Hematopoietic multipotent progenitor cell treated with erythropoietin and hydrocortisone succinate and interleukin-3 and kit ligand, for 15 days (in vitro differentiated cells): Measurements from ENCODE around the gene NEIL3.

Experiments
- DNase-seq: peaks from one replicate; pipeline ENCODE4 v3.0.0-alpha.2; 2015; ENCODE audit warnings: low spot score

Gene NEIL3, protein sequence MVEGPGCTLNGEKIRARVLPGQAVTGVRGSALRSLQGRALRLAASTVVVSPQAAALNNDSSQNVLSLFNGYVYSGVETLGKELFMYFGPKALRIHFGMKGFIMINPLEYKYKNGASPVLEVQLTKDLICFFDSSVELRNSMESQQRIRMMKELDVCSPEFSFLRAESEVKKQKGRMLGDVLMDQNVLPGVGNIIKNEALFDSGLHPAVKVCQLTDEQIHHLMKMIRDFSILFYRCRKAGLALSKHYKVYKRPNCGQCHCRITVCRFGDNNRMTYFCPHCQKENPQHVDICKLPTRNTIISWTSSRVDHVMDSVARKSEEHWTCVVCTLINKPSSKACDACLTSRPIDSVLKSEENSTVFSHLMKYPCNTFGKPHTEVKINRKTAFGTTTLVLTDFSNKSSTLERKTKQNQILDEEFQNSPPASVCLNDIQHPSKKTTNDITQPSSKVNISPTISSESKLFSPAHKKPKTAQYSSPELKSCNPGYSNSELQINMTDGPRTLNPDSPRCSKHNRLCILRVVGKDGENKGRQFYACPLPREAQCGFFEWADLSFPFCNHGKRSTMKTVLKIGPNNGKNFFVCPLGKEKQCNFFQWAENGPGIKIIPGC

DNA sequence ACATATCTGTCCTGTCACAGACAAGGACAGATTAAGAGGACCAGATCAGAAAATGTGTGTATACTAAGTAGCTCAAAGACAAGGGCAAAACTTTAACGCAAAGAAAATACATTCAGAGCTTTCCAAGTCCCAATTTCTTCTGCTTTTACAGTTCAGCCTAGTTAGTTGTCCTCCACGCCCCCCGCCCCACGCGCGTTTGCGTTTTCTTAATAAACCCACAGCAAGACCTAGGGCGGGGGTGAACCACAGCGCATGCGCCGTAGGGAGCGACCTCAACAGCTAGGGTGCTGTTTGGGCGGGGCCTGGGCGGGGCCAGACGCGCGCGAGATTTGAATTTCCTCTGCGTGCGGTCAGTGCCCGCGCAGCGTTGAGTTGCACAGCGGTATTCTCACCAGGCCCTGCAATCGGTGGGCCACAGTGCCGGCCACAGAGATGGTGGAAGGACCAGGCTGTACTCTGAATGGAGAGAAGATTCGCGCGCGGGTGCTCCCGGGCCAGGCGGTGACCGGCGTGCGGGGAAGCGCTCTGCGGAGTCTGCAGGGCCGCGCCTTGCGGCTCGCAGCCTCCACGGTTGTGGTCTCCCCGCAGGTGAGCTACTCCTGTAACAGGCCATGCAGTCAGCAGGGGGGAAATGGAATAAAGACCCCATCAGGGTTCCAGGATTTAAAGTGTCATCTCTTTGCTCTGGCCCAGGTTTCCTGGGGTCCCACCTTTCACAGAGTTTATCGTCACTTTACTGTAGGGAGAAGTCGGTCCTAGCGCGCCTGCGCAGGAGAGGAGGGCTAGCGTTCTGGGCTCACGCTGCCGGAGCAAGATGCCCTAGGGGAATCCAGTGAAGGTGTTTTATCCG, at the start of gene NEIL3:
Gene NEIL3 (plus strand): TSS at position 353 of the 850 bp plus-strand sequence. CDS start 80 bp downstream, at position 433.
- DNase-seq = peak; percentile 93

DNA sequence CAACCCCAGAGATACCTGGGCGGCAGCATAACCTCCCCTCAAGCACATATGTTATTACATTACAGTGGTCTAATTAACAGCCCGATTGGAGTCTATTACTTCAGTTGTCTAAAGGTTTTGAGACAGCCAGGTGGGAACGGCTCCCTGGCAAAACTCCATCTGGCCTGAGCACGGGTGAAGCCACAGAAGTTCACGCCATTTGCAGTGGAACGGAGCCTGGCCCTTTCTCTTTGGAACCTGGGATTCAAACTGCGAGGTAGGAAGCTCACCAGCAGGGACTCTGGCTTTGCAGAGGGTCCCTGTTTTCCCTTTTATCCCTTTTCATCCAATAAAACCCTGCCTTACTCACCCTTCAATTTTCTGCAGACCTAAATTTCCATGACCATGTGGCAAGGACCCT, 45.9 kb upstream of the NEIL3 start:
- DNase-seq = no peak

DNA sequence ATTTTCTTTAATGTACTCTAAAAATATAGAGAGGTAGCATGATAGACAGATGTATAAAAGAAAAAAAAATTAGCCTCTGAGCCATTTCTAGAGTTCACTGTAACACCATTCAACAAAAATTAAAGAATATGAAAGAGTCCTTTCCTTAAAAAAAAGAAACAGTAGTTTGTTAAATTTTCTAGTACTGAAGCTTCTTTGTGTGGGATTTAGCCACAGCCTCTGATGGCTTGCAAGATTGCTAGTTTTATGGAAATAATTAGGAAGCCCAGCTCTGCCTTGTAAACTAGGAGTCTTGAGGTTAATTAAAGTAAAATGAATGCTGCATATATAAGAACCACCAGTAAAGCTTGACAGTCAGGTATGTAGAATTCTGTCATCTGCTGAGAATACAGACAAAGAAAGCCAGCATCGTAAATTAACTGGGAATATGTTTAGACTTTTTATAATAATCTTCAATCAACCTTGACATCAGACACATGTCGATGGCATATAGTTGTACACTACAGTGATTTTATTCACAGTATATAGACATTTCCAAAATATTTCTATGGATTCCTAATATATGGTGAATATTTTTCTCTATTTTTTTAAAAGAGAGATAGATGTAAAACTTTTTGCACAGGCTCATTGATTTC, 44.8 kb upstream of the NEIL3 start:
- DNase-seq = no peak

DNA sequence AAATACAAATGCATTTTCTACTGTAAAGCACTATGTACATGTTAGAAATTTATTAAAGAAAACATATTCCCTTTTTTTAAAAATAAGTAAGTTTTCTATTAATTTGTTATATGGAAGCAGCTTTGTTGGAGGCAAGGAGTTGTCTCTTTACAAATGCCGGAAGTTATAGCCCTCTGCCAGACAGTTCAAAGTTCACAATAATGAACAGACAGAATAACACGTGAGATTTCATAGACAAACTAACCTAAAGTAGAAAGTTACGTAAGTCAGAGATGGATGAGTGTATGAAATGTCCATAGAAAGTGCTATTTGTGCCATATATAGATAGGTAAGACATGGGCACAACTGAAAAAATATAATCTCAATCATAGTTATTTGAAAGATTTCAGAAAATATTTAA, 43.9 kb upstream of the NEIL3 start:
- DNase-seq = no peak

DNA sequence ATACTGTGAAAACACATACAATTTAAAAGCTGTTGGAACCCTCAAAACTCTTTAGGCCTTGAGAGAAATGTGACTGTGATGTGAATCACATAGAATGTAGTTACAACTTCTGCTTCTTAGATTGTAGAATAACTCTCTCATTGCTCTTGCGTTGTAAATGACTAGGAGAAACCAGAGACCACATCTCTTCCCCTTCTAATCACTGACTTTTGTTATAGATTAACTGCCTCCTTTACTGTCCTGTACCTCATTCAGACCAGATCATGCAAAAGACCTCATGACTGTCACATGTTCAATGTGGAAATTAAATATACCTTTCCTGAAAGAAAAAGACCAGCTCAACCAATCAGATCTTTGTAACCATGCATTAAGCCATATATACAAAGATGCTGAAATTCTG, 43.2 kb upstream of the NEIL3 start:
- DNase-seq = no peak

DNA sequence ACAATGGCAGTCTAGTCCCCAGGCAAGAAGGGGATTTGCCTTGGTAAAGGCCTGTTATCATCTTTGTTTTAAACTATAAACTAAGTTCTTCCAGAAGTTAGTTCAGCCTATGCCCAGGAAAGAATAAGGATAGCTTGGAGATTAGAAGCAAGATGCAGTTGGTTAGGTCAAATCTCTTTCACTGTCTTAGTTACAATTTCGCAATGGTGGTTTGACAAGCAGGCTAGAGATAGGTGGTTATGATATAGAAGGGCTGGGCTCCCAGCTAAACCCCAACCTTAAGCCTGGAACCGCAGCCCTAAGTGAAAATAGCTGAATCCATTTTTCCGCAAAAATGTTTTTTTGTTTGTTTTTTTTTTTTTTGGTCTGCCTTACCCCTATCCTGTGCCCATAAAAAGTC, 41.8 kb upstream of the NEIL3 start:
- DNase-seq = no peak

DNA sequence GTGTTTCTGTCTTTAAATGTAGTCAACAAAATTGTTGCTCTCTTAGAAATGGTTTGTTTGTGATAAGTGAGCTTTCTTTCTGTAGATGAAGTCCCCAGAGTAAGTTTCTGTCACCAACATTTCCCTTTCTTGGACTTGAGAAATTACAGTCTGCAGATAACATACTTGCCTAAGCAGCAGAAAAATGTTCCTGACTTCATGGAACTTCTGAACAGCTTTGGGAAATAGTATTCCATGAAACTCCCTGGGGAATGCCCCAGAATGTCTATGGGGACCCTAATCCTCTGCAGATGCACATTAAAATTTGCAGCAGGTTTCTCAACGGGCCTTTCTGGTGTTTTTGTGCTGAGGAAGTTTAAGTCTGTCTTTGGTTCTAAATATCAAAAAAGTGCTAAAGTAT, 38.6 kb upstream of the NEIL3 start:
- DNase-seq = no peak

DNA sequence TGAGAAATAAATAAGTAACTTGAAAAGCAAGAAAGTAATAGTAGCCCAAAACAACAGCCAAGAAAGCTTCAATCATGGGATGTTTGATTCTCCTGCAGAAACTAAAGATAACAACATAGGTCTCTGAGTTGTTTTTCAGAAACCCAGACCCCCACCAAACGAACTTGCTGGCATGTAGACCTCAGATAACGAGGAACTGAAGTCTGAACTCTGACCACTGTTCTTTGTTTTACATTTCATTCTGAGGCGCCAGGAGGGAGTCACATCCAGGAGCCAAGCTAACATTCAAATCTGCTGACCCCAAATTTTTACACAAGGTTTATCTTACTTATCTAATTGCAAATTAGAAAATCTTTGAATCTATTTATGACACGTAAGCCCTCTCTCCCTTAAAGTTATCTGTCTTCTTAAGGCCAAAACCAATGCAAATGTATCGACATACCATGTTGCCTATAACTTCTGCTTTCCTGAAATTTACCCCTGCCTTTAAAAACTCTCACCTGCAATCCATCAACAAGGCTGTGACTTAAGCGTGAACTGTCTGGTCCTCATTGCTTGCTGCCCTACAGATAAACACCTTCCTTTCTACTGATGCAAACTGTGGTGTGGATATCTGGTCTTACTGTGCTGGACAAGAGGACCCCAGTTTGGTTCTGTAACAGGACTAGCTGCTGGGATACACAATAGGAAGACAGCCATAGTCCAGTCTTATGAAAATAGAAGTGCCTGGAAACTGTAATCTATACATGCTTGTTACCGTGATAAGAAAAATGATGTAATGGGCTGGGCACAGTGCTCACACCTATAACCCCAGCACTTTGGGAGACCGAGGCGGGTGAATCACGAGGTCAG, 37.5 kb upstream of the NEIL3 start:
- DNase-seq = no peak

DNA sequence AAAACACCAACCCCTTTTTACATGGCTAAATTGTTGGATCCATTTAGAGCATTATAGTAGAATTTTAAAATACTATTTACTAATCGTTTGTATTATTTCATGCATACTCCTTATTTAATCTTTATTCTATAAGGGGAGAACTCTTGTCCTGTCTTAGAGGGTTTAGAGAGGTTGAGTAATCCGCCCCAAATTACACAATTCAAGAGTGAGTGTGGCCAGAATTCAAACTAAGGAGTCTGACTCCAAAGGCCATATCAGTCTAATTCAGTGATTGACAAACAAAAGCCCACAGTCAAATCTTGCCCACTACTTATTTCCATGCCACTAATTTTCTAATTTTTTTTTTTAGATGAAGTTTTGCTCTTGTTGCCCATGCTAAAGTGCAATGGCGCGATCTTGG, 33.7 kb upstream of the NEIL3 start:
- DNase-seq = no peak

DNA sequence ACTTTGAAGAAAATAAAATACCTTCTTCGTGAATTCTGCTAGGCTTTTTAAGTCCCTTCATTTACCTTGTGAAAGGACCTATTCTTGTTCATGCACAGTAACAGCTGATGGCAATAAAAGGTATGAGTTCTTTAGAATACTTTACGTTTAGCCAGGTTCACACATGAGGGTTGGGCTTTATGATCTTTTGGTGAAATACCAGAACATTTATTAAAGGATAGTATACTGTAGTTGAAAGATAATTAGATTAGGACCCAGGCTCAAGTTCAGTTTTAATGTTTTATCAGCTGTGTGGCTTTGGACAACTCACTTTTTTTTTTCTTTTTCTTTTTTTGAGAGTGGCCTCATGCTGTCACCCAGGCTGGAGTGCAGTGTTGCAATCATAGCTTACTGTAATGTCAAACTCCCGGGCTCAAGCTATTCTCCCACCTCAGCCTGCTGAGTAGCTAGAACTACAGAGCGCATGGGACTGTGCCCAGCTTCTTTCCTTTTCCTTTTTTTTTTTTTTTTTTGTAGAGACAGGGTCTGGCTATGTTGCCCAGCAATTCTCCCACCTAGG, 28.2 kb upstream of the NEIL3 start:
- no peak for DNase-seq

DNA sequence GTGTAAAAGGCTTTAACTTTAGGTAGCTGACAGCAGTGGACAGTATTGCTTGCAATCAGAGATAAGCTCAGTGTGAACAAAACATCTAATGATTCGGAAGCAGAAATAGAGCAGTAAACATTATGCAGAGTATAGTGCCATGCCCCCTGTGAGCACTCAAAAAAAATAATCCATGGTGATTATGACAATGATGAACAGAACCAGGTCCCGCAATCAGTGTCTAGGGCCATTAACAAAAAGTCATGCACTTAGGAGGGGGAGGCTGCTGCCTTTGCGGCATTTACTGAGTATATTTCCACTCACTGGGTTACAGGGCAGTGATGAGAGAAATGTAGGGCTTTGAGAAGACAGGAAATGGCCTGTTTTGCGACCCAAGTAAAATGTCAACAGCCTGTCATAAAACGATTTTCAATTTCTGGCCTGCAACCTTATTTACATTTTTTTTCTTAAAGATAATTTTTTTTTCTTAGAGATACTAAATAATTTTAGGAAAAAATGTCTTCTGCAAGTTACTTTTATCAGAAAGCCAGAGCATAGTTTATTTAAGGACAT, 27.3 kb upstream of the NEIL3 start:
- no peak for DNase-seq

DNA sequence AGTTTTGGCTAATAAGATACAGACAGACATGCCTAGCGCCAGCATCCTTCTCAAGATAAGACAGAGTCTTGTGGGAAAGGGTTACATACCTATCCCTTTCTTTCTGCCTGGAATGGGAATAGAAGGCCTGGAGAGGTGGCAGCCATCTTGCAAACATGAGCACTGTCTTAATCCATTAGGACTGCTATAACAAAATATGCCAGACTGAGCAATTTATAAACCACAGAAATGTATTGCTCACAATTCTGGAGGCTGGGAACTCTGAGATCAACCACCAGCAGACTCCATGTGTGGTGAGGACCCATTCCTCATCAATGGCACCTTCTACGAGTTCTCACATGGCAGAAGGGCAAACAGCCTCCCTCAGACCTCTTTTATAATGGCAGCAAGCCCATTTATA, 26.5 kb upstream of the NEIL3 start:
- no peak for DNase-seq

DNA sequence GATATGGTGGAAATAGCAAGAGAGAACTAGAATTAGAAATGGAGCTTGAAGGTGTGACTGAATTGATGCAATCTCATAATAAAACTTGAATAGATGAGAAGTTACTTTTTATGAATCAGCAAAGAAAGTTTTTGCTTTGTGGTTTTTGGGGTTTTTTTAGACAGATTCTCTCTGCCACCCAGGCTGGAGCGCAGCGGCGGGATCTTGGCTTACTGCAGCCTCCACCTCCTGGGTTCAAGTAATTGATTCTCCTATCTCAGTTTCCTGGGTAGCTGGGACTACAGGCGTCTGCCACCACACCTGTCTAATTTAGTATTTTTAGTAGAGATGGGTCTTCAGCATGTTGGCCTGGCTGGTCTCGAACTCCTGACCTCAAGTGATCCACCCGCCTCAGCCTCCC, 23.7 kb upstream of the NEIL3 start:
- DNase-seq = no peak

DNA sequence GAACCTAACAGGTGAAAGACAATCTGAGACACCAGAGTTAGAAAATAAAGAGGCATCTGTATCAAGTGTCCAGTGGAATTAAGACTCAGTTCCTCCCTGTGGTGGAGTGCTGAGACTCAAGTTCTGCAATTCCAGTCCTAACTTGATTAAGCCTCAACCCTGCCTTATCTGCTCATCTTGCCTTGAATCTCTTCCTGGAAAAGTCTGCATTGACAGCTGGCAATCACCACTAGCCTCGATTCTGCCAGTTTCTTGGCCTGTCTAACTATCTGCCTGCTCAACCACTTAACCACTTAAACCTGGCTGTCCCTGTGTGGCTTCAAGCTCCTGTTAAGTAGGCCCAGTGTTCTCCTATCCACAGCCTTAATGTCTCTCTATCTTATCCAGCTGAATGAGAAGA, 22.4 kb upstream of the NEIL3 start:
- DNase-seq = no peak

DNA sequence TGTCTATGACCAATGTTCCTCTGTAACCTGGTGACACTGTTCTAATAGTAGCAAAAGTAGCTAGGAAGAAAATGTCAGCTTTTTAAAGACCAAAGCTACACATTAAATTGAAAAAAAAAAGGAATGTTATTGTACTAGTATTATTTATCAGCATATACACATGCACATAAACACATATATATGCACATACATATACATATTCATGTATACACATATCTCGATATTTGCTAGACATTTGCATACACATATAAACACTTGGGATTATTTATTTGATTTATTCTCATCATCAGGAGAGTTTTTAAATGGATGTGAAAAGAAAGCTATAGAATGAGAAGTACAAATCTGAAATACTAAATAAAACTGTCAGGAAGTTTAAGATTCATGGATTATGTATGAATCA, 21.3 kb upstream of the NEIL3 start:
- no peak for DNase-seq

DNA sequence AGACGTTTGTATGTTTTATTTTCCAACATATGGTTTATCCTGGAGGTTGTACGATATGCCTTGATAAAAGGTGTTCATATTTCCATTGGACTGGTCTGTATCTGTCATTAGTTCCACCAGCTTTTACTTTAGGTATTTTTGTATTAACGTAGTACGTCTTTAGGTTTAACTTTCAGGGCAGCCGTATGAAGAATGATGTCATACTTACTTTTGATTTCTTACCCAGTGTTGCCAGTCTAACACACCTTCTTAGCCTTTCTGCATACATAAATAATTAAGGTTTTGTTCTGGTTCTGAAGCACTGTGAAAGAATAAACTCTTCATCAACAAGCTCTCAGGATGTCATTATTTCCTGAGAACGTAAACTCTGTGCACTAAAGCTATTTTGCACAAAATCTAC, 18.9 kb upstream of the NEIL3 start:
- no peak for DNase-seq

DNA sequence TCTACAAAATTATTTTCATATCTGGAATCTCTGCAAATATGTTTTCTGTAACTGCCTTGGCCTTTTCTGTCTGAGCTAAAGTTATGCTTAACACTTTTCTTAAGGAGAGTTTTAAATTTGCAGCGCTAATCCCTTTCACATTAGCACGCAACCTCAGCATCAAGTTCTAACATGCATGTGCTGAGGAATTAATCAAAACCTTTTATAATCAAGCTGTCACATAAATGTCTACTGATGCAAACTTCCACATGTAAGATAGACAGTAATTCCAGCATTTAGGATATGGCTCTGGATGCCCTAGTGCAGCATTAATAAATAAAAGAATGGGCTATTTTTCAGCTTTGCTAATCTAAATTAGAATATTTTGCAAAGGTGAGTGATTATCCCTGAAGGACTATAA, 17.5 kb upstream of the NEIL3 start:
- no peak for DNase-seq

DNA sequence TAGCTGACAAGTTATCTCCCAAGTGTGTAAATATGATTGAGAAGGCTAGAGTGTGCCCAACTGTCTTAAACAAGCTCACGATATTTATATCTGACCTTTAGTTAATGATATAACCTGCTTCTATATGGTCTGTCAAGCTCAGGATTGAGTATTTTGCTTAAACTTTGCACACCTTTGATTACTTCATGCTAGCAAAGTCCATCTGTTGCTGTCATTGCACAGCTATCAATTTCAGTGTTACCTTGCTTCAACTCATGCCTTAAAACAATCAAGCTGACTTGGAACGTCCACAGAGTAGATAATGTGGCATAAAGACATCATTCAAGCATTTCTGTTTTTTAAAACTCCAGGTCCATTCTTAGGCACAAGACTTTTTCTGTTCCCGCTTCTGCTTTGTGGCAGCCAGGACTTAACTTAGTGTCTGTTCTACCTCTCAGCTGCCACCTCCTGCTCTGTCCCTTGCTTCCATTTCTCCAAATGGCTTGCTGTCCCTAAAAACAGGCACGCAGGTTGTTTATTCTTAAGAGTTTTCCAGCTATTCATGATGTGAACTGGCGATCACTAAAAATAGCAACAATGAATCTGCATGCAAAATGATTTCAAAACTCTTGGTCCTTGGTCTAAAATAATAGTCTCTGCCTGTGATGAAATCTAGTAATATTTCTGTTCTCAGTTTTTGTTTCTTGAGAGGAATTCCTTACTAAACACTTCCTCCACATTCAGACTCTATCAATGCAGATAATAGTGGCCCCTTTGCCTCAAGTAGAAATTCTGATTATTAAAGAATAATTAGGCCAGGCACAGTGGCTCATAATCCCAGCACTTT, 16.3 kb upstream of the NEIL3 start:
- DNase-seq = no peak

DNA sequence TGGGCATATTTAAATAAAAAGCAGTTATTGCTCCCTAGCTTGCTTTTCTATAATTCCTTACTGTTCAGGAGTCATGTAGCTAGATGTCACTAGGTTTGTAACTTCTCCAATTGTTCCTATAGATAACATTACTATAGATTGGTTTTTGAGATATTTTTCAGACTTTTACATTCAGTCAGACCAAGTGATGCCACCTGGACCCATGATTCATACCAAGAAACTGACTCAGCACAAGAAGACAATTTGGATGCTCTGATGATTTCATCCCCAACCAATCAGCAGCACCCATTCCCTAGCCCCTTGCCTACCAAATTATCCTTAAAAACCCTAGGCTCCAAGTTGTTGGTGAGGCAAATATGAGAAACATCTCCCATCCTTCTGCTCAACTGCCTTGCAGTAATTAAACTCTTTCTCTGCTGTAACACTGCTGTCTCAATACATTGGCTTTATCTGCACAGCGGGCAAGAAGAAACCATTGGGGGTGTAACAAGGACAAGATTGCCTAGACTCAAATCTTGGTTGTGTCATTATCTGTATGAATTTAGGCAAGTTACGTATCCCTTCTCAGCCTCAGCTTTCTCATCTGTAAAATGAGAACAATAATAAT, 11.8 kb upstream of the NEIL3 start:
- no peak for DNase-seq
